ENCODE data around the gene CDK2.
"Not testable (repeated sequence)": the region's sequence is repeated elsewhere in the genome, so short reads cannot be mapped to it uniquely, and the experiment has no call there.

CDK2 gene

DNA sequence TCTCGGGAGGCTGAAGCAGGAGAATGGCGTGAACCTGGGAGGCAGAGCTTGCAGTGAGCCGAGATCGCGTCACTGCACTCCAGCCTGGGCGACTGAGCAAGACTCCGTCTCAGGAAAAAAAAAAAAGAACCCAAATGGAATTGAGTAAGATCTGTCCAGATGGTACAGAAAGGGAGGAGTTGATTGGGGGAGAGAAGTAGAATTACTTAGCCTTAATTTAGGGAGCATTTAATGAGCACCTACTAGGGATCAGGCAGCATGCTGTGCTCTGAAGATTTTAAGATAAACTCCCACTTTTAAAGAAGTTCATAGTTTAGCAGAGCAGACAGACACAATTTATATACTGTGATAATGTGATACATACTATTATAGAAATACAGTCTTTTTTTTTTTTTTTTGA, 11.8 kb downstream of the CDK2 start:
- TF ChIP-seq, protein P1, sequence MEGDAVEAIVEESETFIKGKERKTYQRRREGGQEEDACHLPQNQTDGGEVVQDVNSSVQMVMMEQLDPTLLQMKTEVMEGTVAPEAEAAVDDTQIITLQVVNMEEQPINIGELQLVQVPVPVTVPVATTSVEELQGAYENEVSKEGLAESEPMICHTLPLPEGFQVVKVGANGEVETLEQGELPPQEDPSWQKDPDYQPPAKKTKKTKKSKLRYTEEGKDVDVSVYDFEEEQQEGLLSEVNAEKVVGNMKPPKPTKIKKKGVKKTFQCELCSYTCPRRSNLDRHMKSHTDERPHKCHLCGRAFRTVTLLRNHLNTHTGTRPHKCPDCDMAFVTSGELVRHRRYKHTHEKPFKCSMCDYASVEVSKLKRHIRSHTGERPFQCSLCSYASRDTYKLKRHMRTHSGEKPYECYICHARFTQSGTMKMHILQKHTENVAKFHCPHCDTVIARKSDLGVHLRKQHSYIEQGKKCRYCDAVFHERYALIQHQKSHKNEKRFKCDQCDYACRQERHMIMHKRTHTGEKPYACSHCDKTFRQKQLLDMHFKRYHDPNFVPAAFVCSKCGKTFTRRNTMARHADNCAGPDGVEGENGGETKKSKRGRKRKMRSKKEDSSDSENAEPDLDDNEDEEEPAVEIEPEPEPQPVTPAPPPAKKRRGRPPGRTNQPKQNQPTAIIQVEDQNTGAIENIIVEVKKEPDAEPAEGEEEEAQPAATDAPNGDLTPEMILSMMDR (IDR thresholded peaks at IDR 0.05): no peak
- no peak for DNase-seq
- H3K9me3 ChIP-seq: no peaks in the 10 kb centered on the region
- H3K27me3 ChIP-seq: no peaks in the 10 kb centered on the region
- H3K4me3 ChIP-seq: no peak overlapping the region
- H3K27ac ChIP-seq: no peak overlapping the region
- H3K4me1 ChIP-seq: peaks cover 0 to 39% (median 25%) of the 10 kb centered on the region in 4 donors
- peaks cover 0 to 30% (median 14%) of the 10 kb centered on the region in 3 donors for H3K36me3 ChIP-seq
- intact Hi-C loops (cut with DNase I; ENCODE audit: low total_unique reads): no loop called here

DNA sequence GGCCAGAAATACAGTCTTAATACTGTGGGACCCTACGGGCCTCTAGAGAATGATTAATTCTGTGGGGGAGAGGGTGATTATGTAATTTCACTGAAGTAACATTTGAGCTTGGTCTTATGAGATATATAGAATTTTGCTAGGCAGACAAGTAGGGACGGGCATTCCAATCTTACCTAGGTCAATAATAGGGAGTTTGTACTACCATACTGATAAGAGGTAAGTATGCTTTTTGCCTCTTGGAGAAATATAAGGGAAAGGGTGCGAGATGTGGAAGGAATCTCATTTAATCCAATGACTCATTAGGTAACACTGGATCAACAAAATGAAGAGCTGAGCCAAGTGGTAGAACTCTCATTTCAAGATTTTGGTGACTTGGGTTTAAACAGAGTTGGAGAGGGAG, 12.4 kb downstream of the CDK2 start:
- no peak overlapping the region for H3K27ac ChIP-seq
- intact Hi-C loops (cut with DNase I; ENCODE audit: low total_unique reads): no loop called here

DNA sequence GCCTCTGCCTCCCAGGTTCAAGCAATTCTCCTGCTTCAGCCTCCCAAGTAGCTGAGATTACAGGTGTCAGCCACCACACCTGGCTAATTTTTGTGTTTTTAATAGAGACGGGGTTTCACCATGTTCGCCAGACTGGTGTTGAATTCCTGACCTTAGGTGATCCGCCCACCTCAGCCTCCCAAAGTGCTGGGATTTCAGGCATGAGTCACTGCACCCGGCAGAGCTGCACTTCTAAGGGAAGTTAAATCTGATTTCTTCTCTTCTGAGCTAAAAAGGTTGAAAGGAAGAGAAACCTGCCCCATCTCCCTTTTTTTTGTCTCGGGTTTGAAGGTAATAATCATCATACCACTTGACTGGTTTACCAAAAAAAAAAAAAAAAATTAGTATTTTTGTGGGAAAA, 15.3 kb downstream of the CDK2 start:
- H3K27me3 ChIP-seq; DNase-seq; intact Hi-C loops (cut with DNase I; ENCODE audit: low total_unique reads); H3K9me3 ChIP-seq; H3K27ac ChIP-seq; H3K4me3 ChIP-seq: not testable (repeated sequence)
- Histone ChIP-seq H3K4me1 (peaks cover 0 to 14% (median 10%) of the 10 kb centered on the region in 4 donors), H3K36me3 (peaks cover 7 to 64% (median 39%) of the 10 kb centered on the region in 3 donors)

More for the DNA sequence above, 12.4 kb downstream of the CDK2 start:
- Histone ChIP-seq H3K4me1 (peaks cover 0 to 39% (median 25%) of the 10 kb centered on the region in 4 donors), H3K36me3 (peaks cover 0 to 37% (median 14%) of the 10 kb centered on the region in 3 donors), H3K27me3 (no peaks in the 10 kb centered on the region), H3K4me3 (no peak overlapping the region), H3K9me3 (no peaks in the 10 kb centered on the region)
- no peak for DNase-seq
- TF ChIP-seq, protein P1 (IDR thresholded peaks at IDR 0.05): no peak

DNA sequence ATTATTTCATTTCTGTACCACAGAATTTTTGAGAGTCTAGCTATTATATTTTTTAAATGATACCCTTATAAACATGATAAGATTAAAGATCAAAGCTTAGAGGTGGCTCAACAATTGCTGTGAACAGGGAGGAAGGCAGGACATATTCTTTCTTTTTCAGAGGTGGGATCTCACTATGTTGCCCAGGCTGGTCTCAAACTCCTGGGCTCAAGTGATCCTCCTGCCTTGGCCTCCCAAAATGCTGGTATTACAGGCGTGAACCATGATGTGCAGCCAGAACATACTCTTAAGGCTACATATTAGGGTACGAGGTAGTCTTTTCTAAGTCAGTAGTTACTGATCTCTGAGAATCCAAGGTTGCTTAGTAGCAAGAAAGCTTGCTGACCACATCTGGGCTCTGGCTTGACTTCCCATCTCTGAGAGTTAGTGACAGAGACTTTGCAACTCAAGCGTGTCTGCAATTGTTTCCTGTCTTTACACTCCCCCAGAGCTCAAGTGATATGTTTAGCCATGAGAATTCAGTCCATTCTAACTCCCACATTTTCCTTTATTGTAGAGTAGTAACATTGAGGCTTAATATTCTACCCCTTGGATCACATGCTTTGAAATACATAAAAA, 15.8 kb downstream of the CDK2 start:
- peaks cover 13 to 69% (median 44%) of the 10 kb centered on the region in 3 donors for H3K36me3 ChIP-seq
- no peaks in the 10 kb centered on the region for H3K27me3 ChIP-seq
- H3K4me1 ChIP-seq: peaks cover 0 to 9% (median 5%) of the 10 kb centered on the region in 4 donors
- H3K9me3 ChIP-seq: no peaks in the 10 kb centered on the region
- DNase-seq: no peak
- no peak overlapping the region for H3K27ac ChIP-seq
- intact Hi-C loops (cut with DNase I; ENCODE audit: low total_unique reads): no loop called here
- TF ChIP-seq, protein P1 (IDR thresholded peaks at IDR 0.05): no peak
- H3K4me3 ChIP-seq: no peak overlapping the region

DNA sequence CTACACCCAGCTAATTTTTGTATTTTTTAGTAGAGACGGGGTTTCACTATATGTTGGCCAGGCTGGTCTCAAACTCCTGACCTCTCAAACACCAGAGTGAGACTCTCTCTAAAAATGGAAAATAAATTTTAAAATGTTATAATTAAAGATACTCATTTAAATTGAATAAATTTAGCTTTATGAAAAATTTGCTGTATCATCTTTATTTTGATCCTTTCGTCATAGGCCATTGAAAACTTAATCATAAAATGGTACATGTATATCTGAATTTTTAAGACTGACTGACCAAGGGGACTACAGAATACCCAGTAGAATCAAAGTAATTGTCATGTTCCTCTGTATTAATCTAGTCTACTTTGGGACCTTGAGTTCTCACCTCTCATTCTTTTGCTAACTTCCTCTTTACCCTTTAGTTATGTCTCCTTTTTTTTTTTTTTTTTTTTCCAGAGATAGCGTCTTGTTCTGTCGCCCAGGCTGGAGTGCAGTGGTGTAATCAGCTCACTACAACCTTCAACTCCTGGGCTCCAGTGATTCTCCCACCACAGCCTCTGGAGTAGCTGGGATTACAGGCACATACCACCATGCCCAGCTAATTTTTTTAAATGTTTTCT, 16.7 kb downstream of the CDK2 start:
- H3K27me3 ChIP-seq: no peaks in the 10 kb centered on the region
- intact Hi-C loops (cut with DNase I; ENCODE audit: low total_unique reads): no loop called here
- H3K4me3 ChIP-seq: no peak overlapping the region
- H3K36me3 ChIP-seq: peaks cover 21 to 78% (median 53%) of the 10 kb centered on the region in 3 donors
- TF ChIP-seq, protein P1 (IDR thresholded peaks at IDR 0.05): no peak
- no peak for DNase-seq
- H3K27ac ChIP-seq: no peak overlapping the region
- peaks cover 0 to 4% (median 0%) of the 10 kb centered on the region in 4 donors for H3K4me1 ChIP-seq
- no peaks in the 10 kb centered on the region for H3K9me3 ChIP-seq

DNA sequence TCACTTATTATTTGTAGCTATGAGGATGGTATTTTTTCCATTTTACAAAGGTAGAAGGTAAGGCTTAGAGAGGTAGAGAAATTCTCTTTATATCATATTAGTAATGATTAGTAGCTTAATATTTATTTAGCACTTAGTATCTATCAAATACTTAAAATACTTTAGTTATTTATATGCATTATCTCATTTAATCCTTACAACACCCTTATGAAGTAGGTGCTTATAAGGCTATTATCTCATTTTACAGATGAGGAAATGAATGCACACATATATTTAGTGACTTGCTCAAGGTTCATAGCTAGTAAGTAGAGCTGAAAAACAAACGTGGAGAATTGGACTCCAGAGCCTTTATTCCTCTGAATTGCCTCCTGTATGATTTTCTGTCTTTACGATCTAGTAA, 18.2 kb downstream of the CDK2 start:
- intact Hi-C loops (cut with DNase I; ENCODE audit: low total_unique reads): no loop called here
- Histone ChIP-seq H3K4me1 (no peaks in the 10 kb centered on the region), H3K4me3 (no peak overlapping the region), H3K9me3 (no peaks in the 10 kb centered on the region), H3K27ac (no peak overlapping the region), H3K36me3 (peaks cover 32 to 85% (median 68%) of the 10 kb centered on the region in 3 donors), H3K27me3 (no peaks in the 10 kb centered on the region)
- TF ChIP-seq, protein P1 (IDR thresholded peaks at IDR 0.05): no peak
- DNase-seq: no peak

All from tibial artery (tissue), 4 donors.